Measurements from ENCODE around the gene TXLNA.

DNA sequence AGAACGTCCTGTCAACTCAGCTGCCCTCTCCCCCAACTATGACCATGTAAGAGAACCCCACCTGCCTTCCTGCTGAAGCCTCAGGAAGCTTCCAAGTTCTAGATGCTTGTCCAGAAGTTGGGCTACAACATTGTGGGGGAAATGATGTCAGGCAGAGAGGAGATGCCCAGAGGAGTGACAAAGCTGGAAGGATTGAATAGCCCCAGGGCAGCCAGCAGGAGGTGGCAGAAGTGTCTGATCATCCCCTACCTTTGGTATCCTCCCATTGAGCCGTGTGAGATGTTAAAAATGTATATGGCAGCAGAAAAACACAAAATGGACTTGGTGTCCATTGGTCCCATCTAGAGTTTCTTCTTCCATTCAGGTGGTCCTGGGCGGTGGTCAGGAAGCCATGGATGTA is 49.3 kb downstream of the TXLNA start:
- TF ChIP-seq POLR2A (IDR thresholded peaks at IDR 0.05), result no peak
- TF ChIP-seq, protein P1, sequence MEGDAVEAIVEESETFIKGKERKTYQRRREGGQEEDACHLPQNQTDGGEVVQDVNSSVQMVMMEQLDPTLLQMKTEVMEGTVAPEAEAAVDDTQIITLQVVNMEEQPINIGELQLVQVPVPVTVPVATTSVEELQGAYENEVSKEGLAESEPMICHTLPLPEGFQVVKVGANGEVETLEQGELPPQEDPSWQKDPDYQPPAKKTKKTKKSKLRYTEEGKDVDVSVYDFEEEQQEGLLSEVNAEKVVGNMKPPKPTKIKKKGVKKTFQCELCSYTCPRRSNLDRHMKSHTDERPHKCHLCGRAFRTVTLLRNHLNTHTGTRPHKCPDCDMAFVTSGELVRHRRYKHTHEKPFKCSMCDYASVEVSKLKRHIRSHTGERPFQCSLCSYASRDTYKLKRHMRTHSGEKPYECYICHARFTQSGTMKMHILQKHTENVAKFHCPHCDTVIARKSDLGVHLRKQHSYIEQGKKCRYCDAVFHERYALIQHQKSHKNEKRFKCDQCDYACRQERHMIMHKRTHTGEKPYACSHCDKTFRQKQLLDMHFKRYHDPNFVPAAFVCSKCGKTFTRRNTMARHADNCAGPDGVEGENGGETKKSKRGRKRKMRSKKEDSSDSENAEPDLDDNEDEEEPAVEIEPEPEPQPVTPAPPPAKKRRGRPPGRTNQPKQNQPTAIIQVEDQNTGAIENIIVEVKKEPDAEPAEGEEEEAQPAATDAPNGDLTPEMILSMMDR (IDR thresholded peaks at IDR 0.05), result no peak
